HuH-7 (cell line): ENCODE data around the gene ERCC6L.

Experiments used
- DNase-seq: peaks from one replicate; pipeline ENCODE4 v3.0.0; 2011; ENCODE audit warnings: low spot score

ERCC6L gene, protein sequence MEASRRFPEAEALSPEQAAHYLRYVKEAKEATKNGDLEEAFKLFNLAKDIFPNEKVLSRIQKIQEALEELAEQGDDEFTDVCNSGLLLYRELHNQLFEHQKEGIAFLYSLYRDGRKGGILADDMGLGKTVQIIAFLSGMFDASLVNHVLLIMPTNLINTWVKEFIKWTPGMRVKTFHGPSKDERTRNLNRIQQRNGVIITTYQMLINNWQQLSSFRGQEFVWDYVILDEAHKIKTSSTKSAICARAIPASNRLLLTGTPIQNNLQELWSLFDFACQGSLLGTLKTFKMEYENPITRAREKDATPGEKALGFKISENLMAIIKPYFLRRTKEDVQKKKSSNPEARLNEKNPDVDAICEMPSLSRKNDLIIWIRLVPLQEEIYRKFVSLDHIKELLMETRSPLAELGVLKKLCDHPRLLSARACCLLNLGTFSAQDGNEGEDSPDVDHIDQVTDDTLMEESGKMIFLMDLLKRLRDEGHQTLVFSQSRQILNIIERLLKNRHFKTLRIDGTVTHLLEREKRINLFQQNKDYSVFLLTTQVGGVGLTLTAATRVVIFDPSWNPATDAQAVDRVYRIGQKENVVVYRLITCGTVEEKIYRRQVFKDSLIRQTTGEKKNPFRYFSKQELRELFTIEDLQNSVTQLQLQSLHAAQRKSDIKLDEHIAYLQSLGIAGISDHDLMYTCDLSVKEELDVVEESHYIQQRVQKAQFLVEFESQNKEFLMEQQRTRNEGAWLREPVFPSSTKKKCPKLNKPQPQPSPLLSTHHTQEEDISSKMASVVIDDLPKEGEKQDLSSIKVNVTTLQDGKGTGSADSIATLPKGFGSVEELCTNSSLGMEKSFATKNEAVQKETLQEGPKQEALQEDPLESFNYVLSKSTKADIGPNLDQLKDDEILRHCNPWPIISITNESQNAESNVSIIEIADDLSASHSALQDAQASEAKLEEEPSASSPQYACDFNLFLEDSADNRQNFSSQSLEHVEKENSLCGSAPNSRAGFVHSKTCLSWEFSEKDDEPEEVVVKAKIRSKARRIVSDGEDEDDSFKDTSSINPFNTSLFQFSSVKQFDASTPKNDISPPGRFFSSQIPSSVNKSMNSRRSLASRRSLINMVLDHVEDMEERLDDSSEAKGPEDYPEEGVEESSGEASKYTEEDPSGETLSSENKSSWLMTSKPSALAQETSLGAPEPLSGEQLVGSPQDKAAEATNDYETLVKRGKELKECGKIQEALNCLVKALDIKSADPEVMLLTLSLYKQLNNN

GRCh38 chrX:72238721-72239475, at the start of gene ERCC6L:
Gene ERCC6L, minus strand, starts transcription at chrX:72239027. Its CDS starts 116 bp downstream, at chrX:72238911.
- DNase-seq, result peak; percentile 90

- no peak for DNase-seq
Observed at GRCh38 chrX:72282302-72282701, 43.5 kb upstream of the ERCC6L start.

GRCh38 chrX:72280321-72280845, 41.6 kb upstream of the ERCC6L start:
- no peak for DNase-seq

GRCh38 chrX:72276478-72276953, 37.7 kb upstream of the ERCC6L start:
- no peak for DNase-seq

GRCh38 chrX:72274526-72274925, 35.7 kb upstream of the ERCC6L start:
- no peak for DNase-seq

GRCh38 chrX:72273718-72274117, 34.9 kb upstream of the ERCC6L start:
- no peak for DNase-seq

DNA sequence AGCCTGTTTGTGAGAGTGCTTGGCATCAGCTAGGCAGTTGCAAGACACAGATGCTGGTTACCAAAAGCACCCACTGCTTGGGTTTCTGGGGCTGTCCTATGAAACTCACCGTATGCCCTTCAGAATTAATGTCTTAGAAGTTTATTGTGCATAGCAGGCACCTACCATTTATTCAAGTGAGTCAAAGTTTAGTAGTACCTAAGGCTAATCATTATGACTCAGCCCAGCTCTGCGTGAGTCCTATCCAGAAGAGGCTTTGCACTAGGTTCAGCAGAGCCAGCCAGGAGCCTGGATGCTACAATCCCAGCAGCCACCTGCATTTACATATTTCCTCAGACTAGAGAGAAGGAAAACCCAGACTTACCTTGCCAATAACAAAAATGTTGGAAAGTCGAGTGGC, 34.0 kb upstream of the ERCC6L start:
- DNase-seq, result no peak

DNA sequence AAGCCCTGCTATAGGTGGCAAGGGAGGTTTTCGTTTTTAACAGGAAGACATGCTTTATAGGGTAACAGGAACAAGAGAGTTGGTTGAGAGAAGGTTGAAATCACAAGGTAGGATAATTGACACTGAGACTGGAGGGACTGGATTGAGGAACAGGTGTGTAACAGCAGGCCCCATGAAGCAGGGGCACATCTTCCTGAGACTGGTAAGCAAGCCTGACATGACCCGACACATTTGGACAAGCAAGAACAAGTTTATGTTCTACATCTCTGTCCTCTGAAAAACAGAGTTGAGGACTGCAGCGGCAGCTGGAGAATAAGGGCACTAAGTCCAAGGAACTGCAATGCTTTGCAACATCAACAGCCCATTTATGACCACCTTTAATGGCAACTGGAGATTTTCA, 33.0 kb upstream of the ERCC6L start:
- DNase-seq, result no peak

- DNase-seq, result no peak
Observed at GRCh38 chrX:72271091-72271788, 32.4 kb upstream of the ERCC6L start.

GRCh38 chrX:72270316-72270866, 31.6 kb upstream of the ERCC6L start:
- DNase-seq, result no peak

GRCh38 chrX:72269671-72270251, 30.9 kb upstream of the ERCC6L start:
- no peak for DNase-seq

GRCh38 chrX:72268597-72269365, 30.0 kb upstream of the ERCC6L start:
- DNase-seq, result no peak

DNA sequence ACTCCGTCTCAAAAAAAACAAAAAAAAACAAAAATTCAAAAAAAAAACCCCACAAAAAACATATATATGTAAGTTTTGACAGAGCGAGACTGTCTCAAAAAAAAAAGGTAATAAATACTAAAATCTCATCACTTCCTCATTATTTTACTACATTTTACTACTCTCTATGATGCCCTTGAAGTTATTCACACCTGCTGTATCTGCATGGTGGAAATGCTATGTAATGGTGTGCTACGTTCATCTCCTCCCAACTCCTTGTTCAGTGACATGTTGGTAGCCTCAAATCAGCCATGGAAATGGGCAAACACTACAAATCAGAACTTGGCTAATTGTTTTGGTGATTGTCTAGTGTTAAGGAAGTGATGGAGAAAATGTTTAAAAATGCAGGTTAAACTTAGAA, 26.4 kb upstream of the ERCC6L start:
- DNase-seq, result no peak

- DNase-seq, result no peak
Observed at GRCh38 chrX:72262077-72262476, 23.2 kb upstream of the ERCC6L start.

- no peak for DNase-seq
Observed at GRCh38 chrX:72260448-72260847, 21.6 kb upstream of the ERCC6L start.

GRCh38 chrX:72258174-72258573, 19.3 kb upstream of the ERCC6L start:
- DNase-seq, result peak; percentile 33

DNA sequence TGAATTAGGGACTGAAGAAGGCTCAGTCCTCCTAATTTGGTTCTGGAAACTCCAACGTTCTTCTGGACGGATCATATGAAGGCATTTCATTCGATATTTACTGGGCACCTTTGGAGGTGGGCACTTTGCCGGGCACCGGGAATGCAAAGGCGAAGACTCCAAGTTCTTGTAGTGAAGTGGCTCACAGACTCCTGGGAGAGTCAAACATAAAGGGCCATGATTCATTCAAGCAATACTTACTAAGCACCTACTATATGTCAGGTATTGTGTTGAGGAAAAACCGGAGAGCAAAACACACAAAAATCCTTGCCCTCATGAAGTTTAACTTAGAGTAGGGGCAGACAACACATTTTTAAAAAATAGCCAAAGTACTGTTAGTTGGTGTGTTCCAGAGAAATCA, 17.0 kb upstream of the ERCC6L start:
- DNase-seq, result no peak

DNA sequence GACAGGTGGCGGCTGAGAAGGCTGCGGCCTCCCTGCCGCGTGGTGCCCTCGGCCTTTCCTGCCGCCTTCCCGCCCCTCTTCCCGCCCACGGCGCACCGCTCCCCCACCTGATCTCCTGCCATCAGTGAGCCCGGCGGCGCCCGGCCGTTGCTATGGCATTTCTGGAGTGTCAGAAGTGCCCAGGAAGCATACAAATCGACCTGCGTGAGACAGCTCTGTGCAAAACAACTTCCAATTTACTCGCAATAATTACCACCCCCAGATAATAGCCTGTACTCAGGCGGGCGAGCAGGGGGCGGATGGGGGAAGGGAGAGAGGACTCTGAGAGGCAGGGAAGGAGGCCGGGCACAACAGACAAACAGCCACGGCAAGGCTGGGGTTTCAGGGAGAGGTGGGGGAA, 16.6 kb upstream of the ERCC6L start:
- no peak for DNase-seq

- no peak for DNase-seq
Observed at GRCh38 chrX:72254816-72255215, 16.0 kb upstream of the ERCC6L start.
